Hippocampal formation (tissue), 2 donors: ENCODE measurements around the gene AUTS2.

ENCODE experiments used
- DNase-seq, 2 donors: peaks; one replicate each; lab custom pipeline; 2025; lab: John Stamatoyannopoulos, UW

The AUTS2 gene

DNA sequence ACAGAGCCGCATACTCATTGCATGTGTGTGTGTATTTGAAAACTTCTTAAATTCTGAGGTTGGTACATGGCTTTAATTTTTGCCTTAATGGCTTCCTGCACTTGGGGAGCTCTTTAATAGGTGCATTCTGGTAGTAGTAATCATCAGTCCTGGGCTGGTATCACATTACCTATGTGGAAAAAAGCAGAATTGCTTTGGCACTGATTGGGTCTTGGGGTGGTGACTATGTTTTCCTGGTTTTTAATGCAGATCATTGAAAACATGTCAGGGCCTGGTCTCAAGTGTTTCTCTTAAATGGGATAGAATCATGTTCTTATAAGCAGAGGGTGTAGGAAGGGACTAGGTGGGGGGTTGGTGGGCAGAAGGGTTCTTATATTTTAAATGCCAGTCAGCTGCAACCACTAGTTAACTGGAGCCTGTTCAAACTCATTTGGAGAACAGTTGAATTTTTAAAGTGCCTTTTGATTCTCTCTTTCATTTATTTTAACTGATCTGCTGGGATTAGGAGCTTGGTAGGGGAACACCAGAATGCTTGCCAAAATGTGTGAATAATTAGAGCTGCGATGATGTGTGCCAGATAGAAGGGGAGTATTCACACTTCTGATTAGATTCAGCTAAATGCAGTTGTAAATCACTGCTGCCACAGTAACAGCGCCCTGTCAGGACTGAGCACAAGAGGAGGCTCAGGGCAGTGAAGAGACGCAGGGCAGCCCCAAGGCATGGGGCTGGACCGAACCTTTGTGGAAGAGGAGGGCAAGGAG, 900.1 kb downstream of the AUTS2 start:
- peak in 1 of 2 donors; percentile 24 for DNase-seq

DNA sequence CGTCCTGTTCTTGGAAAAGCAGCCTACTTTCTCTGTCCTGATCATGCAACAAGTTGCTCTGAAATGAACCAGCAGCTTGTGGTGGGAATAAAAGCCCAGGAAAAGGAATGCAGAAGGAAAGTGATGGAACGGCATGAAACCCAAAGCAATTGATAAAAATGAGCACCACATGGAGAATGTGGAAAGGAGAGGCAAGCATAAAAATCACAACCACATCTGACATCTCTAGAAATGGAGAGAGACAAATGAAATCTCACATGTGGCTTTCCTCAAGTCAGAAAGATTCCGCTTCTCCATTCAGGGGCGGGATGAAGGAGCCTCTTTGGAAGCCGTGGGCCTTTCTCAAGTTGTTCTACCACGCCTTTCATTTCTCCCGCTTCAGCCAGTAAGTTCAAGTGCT, 902.0 kb downstream of the AUTS2 start:
- DNase-seq, result no peak

DNA sequence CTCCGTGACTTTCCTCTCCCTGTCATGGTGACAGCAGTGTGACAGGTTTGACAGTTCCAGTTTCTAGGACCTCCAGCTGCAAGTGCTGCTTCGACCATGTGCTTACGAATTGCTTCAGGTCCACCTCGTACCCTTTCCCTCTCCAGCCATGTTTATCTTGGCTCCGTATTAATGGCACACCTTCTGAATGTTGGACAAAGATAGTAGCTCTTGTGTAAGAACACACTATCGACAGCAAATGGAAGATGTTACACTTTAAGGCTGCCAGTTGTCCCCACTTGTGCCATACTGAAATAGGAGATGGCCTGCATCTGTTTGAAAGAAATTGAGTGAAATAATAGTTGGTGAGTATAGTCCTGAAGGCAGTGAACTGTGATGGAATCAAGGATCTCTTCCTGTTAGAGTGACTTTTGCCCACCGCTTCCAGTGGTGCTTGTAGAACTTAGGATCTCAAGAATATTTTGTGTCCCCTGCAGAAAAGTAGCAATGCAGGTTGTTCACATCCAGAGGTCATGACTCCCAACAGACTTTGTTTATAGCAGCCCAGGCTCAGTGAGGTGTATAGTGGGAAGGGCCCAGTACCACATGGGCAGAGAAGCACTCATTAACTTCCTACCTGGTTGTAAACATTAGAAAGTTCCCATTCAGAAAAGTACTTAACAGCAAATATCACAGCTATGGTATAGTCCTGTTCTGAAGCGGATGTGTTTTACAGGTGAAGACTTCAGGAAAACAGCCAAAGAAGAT, 904.0 kb downstream of the AUTS2 start:
- DNase-seq, result no peak

DNA sequence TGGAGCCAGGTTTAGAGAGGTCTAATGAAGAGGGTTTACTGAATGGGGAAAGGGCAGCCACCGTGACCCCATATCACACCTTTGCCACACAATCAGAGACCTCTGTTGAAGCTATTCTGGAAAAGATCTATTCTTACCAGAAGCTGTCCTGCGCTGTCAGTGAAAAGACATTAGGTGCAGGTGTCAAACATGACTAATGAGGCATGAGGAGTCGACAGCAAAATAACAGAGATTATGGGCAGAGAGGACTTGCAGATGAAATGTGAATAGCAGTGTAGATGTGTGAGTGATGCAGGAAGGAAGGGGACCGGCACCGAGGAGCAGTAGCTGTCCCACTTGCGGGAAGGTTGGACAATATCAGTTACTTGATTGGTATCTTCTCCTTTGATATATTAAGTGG, 906.0 kb downstream of the AUTS2 start:
- no peak for DNase-seq

DNA sequence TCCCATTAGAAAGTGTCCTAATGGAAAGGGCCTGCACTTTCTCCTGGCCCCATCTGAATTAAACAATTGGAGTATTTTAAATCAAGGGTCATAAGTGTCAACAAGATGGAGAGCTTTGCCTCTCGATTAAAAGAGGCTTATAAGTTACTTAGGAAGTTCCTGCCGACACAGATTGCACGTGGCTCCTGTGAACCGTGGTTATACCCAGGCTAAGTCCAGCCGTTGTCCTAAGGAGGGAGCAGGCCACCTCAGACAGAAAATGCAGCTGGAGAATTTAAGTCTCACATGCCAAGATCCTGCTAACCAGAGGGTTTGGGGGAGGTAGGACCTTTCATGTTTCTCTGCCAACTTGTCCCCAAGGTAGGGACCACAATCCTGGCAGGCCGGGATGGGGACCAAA, 907.2 kb downstream of the AUTS2 start:
- no peak for DNase-seq

DNA sequence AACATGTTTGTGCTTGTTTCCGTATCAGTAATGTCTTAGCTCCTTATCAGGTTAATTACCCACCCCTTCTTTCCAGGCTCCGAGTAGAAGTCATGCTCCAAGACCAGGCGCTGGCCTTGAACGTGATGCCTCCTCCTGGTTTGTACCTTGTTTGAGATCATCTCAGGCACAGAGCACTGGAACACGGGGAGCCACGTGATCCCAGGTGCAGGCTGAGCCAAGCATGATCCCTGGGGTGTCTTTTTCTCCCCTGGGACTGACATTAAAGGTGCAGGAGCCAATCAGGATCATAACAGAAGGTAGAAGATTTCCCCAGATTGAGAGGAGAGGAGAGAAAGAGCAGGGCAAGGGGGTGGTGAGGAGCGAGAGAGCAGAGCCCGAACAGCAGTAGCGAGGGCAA, 907.6 kb downstream of the AUTS2 start:
- no peak for DNase-seq

DNA sequence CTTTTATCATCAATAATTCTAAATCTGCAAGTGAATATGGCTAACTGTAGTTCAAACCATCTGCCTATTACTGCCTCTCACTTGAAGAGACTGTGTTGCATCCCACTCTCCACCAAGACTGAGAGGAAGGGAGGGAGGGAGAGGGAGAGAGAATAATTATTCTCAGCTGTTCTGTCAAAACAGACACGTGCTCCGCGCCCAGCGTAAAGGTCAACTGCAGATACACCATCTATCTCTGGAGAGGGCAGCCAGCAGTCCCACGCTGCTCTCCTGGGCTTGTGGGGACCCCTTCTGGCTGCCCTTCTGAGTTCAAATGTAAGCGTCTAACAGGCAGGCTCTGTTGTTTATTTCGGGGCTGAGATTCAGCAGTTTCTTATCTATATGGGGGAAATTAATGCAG, 908.2 kb downstream of the AUTS2 start:
- DNase-seq, result no peak

DNA sequence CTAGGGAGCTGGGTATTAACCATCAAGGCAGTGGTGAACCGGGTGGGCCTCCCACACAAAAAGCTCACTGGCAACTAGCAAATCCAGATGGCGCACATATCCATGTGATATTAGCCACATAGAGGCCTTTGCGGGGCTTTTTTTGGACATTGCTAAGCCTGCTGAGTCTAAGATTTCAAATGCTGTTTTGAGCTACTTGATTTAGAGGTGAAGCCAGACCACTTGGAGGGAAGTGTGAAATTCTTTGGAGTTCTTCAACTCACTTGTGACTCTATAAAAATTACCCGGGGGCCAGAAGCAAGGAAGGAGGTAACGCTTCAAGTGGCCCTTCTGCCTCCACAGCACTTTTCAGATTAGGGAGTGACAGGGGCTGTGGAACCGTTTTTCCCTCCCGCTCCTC, 913.9 kb downstream of the AUTS2 start:
- DNase-seq, result no peak

DNA sequence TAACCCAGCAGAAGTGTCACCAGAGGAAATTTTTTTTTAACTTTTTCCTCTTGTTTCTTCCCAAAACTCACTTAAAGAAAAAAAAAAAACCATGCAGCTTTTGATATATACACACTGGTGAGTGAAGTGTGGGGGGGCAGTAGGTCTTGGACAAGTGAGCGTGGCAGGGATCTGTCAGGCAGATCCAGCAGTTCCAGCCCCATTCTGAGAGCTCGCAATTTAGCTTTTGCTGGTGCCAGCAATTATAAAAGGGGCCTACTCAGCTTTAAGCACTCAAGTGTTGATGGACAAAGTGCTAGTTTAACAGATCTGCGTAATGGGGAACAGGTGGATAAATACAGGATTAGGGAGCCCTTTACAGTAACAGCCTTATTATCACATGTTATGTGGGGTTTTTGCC, 914.5 kb downstream of the AUTS2 start:
- DNase-seq, result no peak

DNA sequence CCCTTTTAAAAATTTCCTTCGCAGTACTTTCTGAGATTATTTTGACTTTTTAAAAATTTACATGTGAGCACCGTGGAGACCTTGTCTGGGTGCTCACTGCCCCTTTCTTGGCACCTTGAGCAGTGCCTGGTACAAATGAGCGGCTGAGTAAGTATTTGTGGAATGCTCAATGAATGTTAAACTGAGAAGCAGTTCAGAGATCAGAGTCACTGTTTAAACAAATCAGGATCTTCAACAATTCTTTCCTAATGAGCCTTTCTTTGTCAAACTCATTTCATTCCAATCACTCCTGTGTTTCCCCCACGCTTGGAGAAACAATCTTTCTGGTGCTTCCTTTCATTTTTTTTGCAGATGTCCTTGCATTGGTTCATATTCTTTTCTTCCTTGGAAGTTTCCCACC, 922.3 kb downstream of the AUTS2 start:
- DNase-seq, result no peak

DNA sequence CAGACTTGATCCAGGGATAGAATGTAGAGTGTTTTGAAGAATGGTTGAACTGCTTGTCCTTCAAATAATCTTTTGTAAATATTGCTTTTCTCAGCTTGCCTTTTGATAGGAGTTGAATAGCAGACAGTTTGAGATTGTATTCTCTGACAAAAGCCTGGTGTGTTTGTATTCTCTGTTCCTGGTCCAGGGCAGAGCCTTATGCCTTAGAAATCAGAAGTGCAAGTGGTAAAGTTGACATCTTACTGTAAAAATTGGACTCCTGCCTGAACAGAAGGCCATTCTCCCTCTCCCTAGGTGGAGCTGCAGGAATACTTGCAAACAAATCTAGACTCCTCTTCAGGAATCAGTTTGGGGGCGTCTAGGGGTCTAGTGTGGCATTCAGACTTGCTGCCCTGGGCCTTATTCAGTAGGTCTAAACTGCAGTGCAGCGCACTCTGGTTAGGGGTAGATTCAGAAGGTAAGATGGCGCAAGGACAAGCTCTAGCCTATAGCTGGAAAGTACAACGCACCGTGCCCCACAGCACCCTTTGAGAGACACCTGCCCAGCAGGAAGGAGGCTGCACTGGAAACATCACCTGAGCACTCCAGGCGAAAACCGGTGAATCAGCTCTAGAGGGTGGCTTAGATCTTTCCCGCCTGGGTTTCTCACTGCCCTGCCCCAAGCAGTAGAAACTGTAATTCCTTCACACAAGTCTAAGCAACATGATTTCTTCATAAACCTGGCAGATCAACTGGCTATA, 925.1 kb downstream of the AUTS2 start:
- no peak for DNase-seq

DNA sequence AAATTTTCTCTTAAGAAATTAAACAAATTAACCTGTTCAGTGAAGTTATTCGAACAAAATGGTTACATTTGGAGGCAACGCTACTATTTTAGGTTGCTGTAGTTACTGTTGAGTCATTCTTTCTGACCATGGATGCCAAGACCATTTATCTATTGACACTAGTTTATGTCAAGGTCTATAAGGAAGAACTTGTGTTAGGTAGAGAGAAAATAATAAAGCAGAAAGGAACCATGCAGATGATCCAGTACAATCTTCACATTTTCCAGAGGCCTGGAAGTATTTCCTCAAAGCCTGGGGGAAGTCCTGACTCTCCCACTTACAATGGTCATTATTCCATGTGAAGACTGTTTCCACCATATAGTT, 925.7 kb downstream of the AUTS2 start:
- no peak for DNase-seq

DNA sequence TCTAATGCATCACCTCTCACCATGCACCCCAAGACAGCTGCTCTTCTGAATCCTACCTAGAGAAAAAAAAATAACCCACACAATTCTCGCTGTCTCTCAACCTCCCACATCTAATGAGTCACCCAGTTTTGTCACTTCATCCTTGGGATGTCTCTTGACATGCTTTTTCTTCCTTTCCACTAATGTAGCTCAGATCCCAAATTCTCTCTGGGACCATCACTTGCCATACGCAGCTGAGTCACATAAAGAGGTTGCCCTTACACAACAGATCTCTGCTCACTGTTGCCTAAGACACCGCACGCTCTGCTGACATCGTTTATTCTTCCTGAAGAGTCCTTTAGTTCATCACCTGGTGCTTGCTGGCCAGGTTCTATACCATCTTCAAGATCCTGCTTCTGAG, 927.7 kb downstream of the AUTS2 start:
- no peak for DNase-seq

DNA sequence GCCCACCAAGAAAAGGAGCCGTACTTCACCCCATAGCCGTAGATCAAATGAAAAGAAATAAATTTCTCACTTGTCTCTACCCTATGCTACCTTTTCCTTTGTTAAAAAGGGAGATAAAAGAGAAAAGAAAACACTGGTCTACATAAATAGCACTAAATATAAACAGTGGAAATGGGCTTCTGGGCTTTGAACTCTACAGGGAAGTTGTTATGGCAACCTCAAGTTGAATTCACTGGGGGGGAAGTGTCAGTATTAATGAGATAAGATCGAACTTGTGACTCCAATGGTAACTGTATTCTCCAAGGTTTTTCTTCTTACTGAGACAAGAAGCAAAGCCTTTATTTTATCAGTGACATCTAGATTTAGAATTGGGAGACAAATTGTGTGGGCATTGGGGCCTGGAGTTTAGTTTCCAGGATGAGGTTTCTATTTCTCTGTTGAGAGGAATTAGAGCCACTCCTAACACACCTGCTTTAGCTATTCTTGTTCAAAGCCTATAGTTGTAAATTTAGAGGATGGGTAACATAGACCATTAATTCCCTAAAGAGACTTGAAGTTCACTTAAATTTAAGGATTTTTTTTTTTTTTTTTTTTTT, 929.3 kb downstream of the AUTS2 start:
- DNase-seq, result no peak

DNA sequence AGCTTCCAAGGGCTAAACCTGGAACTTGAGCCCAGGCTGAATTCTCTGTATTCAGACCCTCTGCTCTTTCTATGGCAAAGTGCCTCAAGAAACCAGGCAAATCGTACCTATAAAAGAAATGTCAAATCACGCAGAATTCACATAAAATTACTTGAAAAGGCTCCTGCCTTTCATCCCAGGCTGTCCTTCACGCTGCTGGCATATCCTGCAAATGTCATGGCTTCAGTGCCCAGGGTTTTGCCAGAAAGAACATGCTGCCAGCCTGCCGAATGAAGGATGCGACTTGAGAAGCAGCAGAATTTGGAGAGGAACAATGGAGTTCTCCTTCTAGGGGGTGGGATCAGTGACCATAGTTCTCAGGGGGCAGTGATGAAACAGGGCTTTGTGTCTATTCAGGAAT, 931.2 kb downstream of the AUTS2 start:
- DNase-seq, result no peak

DNA sequence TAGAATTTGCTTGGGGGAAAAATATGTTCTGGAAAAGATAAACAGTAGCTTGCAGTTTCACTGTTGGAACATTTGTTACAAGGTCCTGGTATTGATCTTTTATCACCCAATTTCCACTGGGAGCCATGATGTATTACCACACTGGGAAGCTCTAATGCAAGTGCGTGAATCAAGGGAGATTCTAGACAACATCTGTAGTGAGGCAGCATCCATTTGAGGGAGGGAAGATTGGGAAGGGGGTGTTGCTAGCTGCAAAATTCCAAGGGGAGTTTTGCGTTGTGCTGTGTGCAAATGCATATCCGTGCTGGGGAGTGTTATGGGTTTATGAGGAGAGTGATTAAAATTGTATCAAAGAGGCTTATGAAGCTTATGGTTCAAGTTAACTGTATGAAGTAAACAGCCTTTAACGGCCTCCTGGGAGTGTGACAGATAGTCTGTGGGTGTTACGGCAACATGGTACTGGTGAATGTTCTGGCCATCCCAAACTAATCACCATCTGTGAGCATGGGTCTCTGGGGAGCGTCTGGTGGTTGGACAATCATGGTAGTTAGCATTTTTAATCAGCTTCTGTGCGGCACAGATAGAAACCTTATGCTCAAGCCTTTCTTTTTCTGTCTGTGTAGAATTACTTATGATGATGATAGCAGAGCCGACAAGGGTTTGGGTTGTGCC, 931.8 kb downstream of the AUTS2 start:
- DNase-seq, result no peak

DNA sequence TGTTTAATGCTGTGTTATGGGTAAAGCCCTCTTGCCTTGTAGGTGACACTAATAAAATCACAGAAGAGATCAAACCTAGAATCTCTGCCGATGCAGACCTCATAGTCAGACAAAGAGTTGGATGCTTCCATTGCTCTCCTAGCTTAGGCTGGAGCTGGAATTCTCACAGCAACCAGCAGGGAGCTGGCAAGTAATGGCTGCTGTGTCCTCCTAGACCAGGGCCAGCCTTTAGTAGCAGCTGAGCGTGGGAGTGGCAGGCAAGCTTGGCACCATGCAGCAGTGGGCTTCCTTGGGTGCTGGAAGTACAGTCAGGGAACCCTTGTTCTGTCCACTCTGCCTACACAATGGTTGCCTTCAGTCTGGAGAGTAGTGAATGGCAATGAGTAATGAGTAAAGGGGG, 935.3 kb downstream of the AUTS2 start:
- no peak for DNase-seq

DNA sequence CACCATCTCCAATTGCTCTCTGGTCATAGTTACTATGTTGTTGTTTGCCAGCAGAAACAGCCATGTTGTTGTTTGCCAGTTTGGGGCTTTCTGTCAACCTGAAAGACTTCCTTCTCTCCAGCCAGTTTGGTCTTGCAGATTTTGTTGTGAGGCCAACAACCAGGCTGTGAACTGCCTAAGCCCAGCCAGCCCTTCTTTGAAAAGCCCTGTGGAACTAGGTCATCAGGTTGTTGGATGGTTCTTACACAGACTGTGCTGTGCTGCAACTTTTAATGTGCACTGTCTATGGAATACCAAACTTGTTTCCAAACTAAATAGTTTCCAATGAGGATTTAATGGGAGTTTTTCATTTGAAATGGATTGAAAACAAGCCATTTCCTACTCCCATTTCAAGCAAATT, 940.9 kb downstream of the AUTS2 start:
- peak in 1 of 2 donors; percentile 49 for DNase-seq

DNA sequence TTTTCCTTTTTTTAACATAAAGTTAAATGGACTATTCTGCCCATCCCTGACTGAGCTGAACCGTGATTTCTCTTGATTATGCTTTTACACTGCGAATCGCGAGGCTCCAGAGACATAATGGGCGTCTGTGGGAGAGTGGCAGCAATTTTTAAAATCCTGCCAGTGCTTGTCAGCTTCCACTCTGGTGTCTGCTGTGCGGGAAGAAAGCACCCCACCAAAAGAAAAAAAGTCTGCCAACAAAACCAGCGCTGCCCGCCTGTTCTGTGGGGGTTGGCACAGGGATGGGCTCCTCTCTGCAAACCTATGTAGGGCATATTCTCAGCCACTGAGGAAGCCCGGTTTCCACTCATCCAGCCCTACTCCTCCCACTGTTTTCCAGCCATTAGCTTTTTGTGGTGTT, 941.3 kb downstream of the AUTS2 start:
- peak in 1 of 2 donors; percentile 38 for DNase-seq

DNA sequence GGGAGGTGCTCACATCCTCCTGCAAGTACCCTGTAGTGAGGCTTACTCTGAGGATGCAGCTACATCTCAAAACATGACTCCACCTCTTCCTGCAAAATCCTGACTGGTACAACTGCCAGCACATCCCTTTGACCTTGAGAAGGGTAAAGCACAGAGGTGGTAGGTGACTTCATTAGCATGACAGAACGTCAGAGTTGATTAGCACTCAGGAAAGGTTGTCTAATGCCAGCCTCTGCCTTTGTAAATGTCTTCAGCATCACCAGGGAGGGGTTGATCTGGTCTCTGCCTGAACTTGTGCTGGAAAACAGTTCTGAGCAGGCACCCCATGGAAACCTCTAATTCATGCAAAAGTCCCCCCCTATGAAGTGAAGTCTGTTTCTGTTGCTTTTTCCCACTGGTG, 942.4 kb downstream of the AUTS2 start:
- no peak for DNase-seq

DNA sequence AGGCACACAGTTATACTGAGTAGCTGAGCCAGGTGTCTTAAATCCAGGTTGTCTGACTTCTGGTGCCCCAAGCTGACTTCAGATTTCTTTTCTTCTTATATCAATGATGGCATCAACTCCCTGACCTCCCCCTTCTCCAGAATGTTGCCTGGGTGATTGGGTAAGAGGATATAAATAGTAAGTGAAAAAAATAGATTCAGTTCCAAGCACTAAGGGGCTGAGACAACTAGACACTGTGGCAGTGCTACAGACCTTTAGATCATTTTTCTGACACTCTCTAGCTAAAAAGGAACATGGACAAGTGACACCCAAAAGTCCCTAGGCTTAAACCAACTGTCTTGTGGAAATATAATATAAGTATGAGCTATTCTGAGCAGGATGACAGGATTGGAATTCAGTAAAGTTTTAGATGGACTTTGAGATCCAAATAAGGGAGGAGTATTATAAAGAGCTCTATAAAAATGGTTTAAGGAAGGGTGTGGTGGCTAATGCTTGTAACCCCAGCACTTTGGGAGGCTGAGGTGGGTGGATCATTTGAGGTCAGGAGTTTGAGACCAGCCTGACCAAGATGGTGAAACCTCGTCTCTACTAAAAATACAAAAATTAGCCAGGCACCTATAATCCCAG, 944.6 kb downstream of the AUTS2 start:
- no peak for DNase-seq

DNA sequence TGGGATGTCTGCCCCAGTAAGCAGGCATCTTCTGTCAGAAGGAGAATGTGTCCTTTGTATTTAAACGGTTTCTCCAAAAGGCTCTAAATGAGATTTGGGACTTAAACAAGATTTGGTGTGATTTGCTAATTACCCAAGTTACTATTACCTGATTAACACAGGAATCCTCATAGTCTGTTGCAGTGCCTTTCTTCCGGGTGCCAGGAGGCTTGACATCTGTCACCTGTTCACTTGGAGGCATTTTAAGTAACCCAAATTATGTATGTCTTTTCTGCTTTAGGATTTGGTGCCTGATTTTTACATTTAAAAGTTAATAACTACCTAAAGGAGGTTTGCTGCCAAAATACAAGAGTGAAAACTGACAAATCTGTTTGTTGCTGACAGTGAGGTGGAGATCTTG, 945.7 kb downstream of the AUTS2 start:
- no peak for DNase-seq
